ENCODE data around the gene BTF3.

GRCh38 chr5:73448463-73449136, 49.6 kb upstream of the BTF3 start, which contains the start of gene FOXD1:
- TF ChIP-seq, protein P1, sequence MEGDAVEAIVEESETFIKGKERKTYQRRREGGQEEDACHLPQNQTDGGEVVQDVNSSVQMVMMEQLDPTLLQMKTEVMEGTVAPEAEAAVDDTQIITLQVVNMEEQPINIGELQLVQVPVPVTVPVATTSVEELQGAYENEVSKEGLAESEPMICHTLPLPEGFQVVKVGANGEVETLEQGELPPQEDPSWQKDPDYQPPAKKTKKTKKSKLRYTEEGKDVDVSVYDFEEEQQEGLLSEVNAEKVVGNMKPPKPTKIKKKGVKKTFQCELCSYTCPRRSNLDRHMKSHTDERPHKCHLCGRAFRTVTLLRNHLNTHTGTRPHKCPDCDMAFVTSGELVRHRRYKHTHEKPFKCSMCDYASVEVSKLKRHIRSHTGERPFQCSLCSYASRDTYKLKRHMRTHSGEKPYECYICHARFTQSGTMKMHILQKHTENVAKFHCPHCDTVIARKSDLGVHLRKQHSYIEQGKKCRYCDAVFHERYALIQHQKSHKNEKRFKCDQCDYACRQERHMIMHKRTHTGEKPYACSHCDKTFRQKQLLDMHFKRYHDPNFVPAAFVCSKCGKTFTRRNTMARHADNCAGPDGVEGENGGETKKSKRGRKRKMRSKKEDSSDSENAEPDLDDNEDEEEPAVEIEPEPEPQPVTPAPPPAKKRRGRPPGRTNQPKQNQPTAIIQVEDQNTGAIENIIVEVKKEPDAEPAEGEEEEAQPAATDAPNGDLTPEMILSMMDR (IDR thresholded peaks at IDR 0.05), result peak in 1 of 12 donors; percentile 3
- TF ChIP-seq POLR2A (IDR thresholded peaks at IDR 0.05), result no peak
